Measurements from ENCODE around the gene RASA3.

DNA sequence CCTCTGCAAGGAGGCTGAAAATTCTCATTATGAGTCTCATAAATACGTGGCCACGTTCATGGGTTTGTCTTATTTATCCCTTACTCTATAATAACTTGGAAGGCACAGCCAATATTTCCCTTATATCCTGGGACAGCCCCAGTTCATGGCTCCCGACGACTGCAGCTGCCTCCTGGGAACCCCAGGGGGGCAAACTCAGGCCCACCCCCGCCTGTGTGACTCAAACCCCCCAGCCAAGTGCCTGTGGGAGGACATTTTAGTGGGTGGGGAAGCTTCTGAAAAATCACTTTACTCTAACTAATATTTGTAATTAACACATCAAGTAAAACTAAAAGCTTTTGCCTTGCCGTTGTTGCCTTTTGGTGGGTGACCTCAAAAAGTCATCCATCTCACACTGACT, 14.3 kb downstream of the RASA3 start:
- TF ChIP-seq EZH2phosphoT487 (IDR thresholded peaks at IDR 0.05) (no peak), EZH2 (IDR thresholded peaks at IDR 0.05) (no peak)
- TF ChIP-seq, protein P1, sequence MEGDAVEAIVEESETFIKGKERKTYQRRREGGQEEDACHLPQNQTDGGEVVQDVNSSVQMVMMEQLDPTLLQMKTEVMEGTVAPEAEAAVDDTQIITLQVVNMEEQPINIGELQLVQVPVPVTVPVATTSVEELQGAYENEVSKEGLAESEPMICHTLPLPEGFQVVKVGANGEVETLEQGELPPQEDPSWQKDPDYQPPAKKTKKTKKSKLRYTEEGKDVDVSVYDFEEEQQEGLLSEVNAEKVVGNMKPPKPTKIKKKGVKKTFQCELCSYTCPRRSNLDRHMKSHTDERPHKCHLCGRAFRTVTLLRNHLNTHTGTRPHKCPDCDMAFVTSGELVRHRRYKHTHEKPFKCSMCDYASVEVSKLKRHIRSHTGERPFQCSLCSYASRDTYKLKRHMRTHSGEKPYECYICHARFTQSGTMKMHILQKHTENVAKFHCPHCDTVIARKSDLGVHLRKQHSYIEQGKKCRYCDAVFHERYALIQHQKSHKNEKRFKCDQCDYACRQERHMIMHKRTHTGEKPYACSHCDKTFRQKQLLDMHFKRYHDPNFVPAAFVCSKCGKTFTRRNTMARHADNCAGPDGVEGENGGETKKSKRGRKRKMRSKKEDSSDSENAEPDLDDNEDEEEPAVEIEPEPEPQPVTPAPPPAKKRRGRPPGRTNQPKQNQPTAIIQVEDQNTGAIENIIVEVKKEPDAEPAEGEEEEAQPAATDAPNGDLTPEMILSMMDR (IDR thresholded peaks at IDR 0.05), result no peak

Data from neural progenitor cell (in vitro differentiated cells).